B cell (primary cell): ENCODE measurements around the gene COMMD4. TPM values are rescaled to one million over a fixed set of nuclear protein-coding genes. Genes with fewer than 3 reads are reported as not detected.

Experiments used
- ATAC-seq: fragments of 200-7000 bp; cut with Tn5 transposase; one replicate; pipeline ENCODE4 v1.10.0; 2021; ENCODE audit warnings: low read depth, mild to moderate bottlenecking, moderate number of reproducible peaks, moderate library complexity
- CTCF ChIA-PET: fragments of 350-600 bp; sonication (Branson Sonifier 250); formaldehyde crosslinking; loops from one replicate; lab custom pipeline; 2021; ENCODE audit warnings: antibody characterized with exemption, inconsistent platforms; lab: Charles Lee
- POLR2A ChIA-PET: fragments of 350-600 bp; sonication (Branson Sonifier 250); formaldehyde crosslinking; loops from one replicate; lab custom pipeline; 2021; ENCODE audit warnings: antibody characterized with exemption; lab: Charles Lee
- DNase-seq: peaks from one replicate; pipeline ENCODE4 v3.0.0; 2013
- H2AFZ ChIP-seq: 2 replicates; pipeline ENCODE4 v1.6.1; 2012; ENCODE audit warnings: mild to moderate bottlenecking, low read depth, low read length; ENCODE audit not compliant: insufficient read depth, poor library complexity, severe bottlenecking
- H3K27ac ChIP-seq, 2 donors: 1 replicate in 1 of 2; 2 replicates in 1 of 2; pipeline ENCODE4 v1.5.1; 2012 to 2013; ENCODE audit warnings: low read length in 2 of 2, mild to moderate bottlenecking in 2 of 2, moderate library complexity in 1 of 2
- H3K27me3 ChIP-seq, 4 experiments: fragments of 200-600 bp in 1 of 4; sonication (generic) in 1 of 4; replicated peaks in 1 of 4; 1 replicate in 2 of 4; 2 replicates in 2 of 4; pipeline versions ENCODE4 v1.6.1 to v1.7.0; 2013 to 2016; ENCODE audit warnings: low read length in 3 of 4, mild to moderate bottlenecking in 2 of 4, mixed read lengths in 1 of 4, moderate library complexity in 1 of 4; ENCODE audit not compliant: insufficient read depth in 4 of 4, control insufficient read depth in 3 of 4; ENCODE audit errors: control extremely low read depth in 1 of 4
- H3K36me3 ChIP-seq, 2 experiments: replicated peaks in 1 of 2; 1 replicate in 1 of 2; 2 replicates in 1 of 2; pipeline versions ENCODE4 v1.6.1 to v1.7.1; 2013; ENCODE audit warnings: low read length in 1 of 2; ENCODE audit not compliant: insufficient read depth in 2 of 2, control insufficient read depth in 1 of 2; ENCODE audit errors: control extremely low read depth in 1 of 2, extremely low read depth in 1 of 2
- H3K4me1 ChIP-seq, 2 donors: fragments of 200-600 bp in 1 of 2; sonication (generic) in 1 of 2; 1 replicate in 1 of 2; 2 replicates in 1 of 2; pipeline versions ENCODE4 v1.5.1 to v1.6.1; 2013 to 2017; ENCODE audit warnings: low read length in 2 of 2; ENCODE audit not compliant: control insufficient read depth in 2 of 2, insufficient read depth in 2 of 2
- H3K4me2 ChIP-seq: replicated peaks from 2 replicates; pipeline ENCODE3; 2012; ENCODE audit warnings: mild to moderate bottlenecking, low read depth, low read length; ENCODE audit not compliant: poor library complexity, severe bottlenecking
- H3K4me3 ChIP-seq, 5 experiments: fragments of 200-600 bp in 1 of 5; sonication (generic) in 1 of 5; 1 replicate in 3 of 5; 2 replicates in 2 of 5; pipeline versions ENCODE4 v1.5.1 to v1.7.0; 2011 to 2016; ENCODE audit warnings: low read length in 4 of 5, mild to moderate bottlenecking in 4 of 5, low read depth in 2 of 5, control low read depth in 1 of 5, moderate library complexity in 1 of 5; ENCODE audit not compliant: insufficient read depth in 1 of 5; ENCODE audit errors: control extremely low read depth in 1 of 5, extremely low read depth in 1 of 5
- H3K79me2 ChIP-seq: fragments of 200-600 bp; sonication (generic); one replicate; pipeline ENCODE4 v1.6.0; 2016; ENCODE audit warnings: low read length; ENCODE audit not compliant: control insufficient read depth, insufficient read depth
- H3K9ac ChIP-seq: fragments of 200-600 bp; sonication (generic); 2 replicates; pipeline ENCODE4 v1.6.1; 2017; ENCODE audit warnings: mild to moderate bottlenecking, low read length, moderate library complexity
- H3K9me3 ChIP-seq, 3 donors: one replicate each; pipeline versions ENCODE4 v1.6.1 to v1.7.1; 2013; ENCODE audit warnings: low read length in 2 of 3; ENCODE audit not compliant: control insufficient read depth in 2 of 3, insufficient read depth in 1 of 3; ENCODE audit errors: control extremely low read depth in 1 of 3
- H4K20me1 ChIP-seq: 2 replicates; pipeline ENCODE4 v1.6.0; 2012; ENCODE audit warnings: mild to moderate bottlenecking, low read length; ENCODE audit not compliant: insufficient read depth, control insufficient read depth, poor library complexity, severe bottlenecking
- H3K27ac Mint-ChIP-seq: one replicate; pipeline ENCODE4 v1.8.0; 2021; ENCODE audit warnings: mixed read lengths
- H3K27me3 Mint-ChIP-seq: one replicate; pipeline ENCODE4 v1.8.0; 2021; ENCODE audit warnings: mixed read lengths
- H3K4me1 Mint-ChIP-seq: one replicate; pipeline ENCODE4 v1.8.0; 2021; ENCODE audit warnings: mixed read lengths
- H3K4me3 Mint-ChIP-seq: one replicate; pipeline ENCODE4 v1.8.0; 2021; ENCODE audit warnings: mixed read lengths
- H3K9me3 Mint-ChIP-seq: one replicate; pipeline ENCODE4 v1.8.0; 2022; ENCODE audit warnings: mixed read lengths; ENCODE audit not compliant: insufficient read depth
- EZH2 ChIP-seq: IDR thresholded peaks from 2 replicates; pipeline ENCODE4 v1.6.1; 2012; ENCODE audit warnings: borderline replicate concordance, low read depth, mild to moderate bottlenecking, moderate library complexity, low read length; ENCODE audit not compliant: insufficient read depth, poor library complexity, severe bottlenecking
- WGBS: methylation state at CpG from one replicate; pipeline ENCODE4 v1.1.5; 2013; ENCODE audit warnings: missing lambda C conversion rate; ENCODE audit not compliant: insufficient coverage; 5-methylcytosine and 5-hydroxymethylcytosine counted together
- intact Hi-C: fragments of 100-400 bp; cut with micrococcal nuclease; formaldehyde crosslinking; loops from one replicate; pipeline ENCODE4 v1.10.0; 2022
- polyA plus RNA-seq: library from polyadenylated mRNA; depleted of rRNA; stranded (reverse); fragments of >200 nt; gene quantifications from 2 replicates; pipeline ENCODE4 v1.2.3, GENCODE V29; 2012
- total RNA-seq, 2 donors: library from RNA; stranded (reverse); fragments of 120-200 nt in 1 of 2; gene quantifications; 1 replicate in 1 of 2; 2 replicates in 1 of 2; pipeline versions ENCODE4 v1.2.3 to v1.2.4, GENCODE V29; 2013 to 2022
- TF ChIP-seq, protein P1 (sequence below): fragments of 200-600 bp; IDR thresholded peaks from one replicate; pipeline ENCODE4 v1.8.0; 2022; ENCODE audit warnings: antibody characterized with exemption, mild to moderate bottlenecking

COMMD4 gene
- total and polyA plus RNA-seq, 2 donors (not counting 1 experiment from before 2014, with no cell fraction given): 57.9 to 63.5 TPM

DNA sequence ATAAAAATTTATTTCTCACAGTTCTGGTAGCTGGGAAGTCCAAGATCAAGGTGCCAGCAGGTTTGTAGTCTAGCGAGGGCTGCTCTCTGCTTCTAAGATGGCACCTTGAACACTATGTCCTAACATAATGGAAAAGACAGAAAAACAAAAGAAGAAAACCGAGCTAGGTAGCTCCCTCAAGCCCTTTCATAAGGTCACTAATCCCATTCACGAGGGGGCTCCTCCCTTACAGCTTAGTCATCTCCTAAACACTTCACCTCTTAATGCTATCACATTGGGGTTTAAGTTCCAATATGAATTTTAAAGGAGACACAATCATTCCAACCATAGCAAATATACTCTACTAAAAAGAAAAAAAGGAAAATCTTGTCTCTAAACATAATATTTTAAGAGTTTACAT lies 29.7 kb upstream of the COMMD4 start:
- POLR2A ChIA-PET: no interaction called here
- WGBS: 93% methylated on average over 2 of the region's 3 CpGs

DNA sequence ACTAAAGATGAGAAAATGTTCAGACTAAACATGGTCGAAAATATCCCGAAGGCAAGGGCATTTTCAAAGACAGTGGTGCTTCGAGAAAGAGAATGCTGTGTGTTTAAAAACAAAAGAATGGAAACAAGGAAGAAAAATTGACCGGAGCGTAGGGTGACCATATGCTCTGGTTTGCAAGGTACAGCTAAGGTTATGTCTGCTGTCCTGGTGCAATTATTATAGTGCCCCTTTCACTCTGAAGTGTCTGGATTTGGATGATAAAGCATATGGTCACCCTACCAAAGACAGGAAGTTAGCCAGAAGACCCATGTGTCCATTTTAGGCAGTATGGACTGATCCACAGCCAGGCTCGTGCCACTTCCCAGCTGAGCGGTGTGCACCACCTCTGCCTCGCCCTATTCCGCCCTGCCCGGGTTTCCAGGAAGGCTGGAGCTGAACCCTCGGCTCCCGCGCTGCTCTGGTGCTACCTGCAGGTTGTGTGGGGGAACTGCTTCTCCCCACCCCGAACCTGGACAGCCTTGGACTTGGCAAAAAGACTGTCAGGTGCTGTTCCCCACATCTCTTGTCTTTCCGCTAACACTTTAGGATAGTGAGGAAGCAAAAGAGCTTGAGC lies 28.0 kb upstream of the COMMD4 start:
- H3K27ac ChIP-seq: no peak overlapping the region
- ChIA-PET CTCF (interaction anchor here (0.8 to 2.2 kb wide), 3 partner anchors 265 to 537 kb away, joined by 3 to 12 read pairs (median 3); no protein-coding TSS in a partner anchor), POLR2A (interaction anchor here (0.7 kb wide), 1 partner anchor 1243 kb away, joined by 4 read pairs; no protein-coding TSS in a partner anchor)
- no peaks in the 10 kb centered on the region for H3K9me3 ChIP-seq
- Mint-ChIP-seq H3K27ac (no peak overlapping the region), H3K4me3 (no peak overlapping the region), H3K9me3 (no peaks in the 10 kb centered on the region), H3K4me1 (no peaks in the 10 kb centered on the region), H3K27me3 (peaks cover 53% of the 10 kb centered on the region)
- no peaks in the 10 kb centered on the region for H3K36me3 ChIP-seq
- ATAC-seq: no peak
- H3K4me2 ChIP-seq: no peak overlapping the region
- 38% methylated on average over 14 of the region's 15 CpGs for WGBS
- intact Hi-C loops: no loop called here
- H4K20me1 ChIP-seq: no peaks in the 10 kb centered on the region
- TF ChIP-seq EZH2: no peak
- TF ChIP-seq, protein P1, sequence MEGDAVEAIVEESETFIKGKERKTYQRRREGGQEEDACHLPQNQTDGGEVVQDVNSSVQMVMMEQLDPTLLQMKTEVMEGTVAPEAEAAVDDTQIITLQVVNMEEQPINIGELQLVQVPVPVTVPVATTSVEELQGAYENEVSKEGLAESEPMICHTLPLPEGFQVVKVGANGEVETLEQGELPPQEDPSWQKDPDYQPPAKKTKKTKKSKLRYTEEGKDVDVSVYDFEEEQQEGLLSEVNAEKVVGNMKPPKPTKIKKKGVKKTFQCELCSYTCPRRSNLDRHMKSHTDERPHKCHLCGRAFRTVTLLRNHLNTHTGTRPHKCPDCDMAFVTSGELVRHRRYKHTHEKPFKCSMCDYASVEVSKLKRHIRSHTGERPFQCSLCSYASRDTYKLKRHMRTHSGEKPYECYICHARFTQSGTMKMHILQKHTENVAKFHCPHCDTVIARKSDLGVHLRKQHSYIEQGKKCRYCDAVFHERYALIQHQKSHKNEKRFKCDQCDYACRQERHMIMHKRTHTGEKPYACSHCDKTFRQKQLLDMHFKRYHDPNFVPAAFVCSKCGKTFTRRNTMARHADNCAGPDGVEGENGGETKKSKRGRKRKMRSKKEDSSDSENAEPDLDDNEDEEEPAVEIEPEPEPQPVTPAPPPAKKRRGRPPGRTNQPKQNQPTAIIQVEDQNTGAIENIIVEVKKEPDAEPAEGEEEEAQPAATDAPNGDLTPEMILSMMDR: peak; percentile 36
- H3K9ac ChIP-seq: no peak overlapping the region
- no peaks in the 10 kb centered on the region for H3K4me1 ChIP-seq
- peak; percentile 27 for DNase-seq
- no peak overlapping the region for H2AFZ ChIP-seq
- no peak overlapping the region for H3K4me3 ChIP-seq
- H3K27me3 ChIP-seq: peaks cover 0 to 13% (median 4%) of the 10 kb centered on the region in 4 experiments
- no peaks in the 10 kb centered on the region for H3K79me2 ChIP-seq

More for the DNA sequence above, 29.7 kb upstream of the COMMD4 start:
- no peaks in the 10 kb centered on the region for H3K4me1 ChIP-seq
- H3K9me3 ChIP-seq: no peaks in the 10 kb centered on the region
- Mint-ChIP-seq H3K4me1 (no peaks in the 10 kb centered on the region), H3K9me3 (no peaks in the 10 kb centered on the region), H3K4me3 (no peak overlapping the region), H3K27ac (no peak overlapping the region), H3K27me3 (peaks cover 47% of the 10 kb centered on the region)
- H3K4me3 ChIP-seq: no peak overlapping the region
- no peak for DNase-seq
- H3K9ac ChIP-seq: no peak overlapping the region
- no peak overlapping the region for H3K4me2 ChIP-seq
- ATAC-seq: no peak
- H3K36me3 ChIP-seq: no peaks in the 10 kb centered on the region
- intact Hi-C loops: no loop called here
- TF ChIP-seq, protein P1: no peak
- TF ChIP-seq EZH2: no peak
- peaks cover 0 to 13% (median 4%) of the 10 kb centered on the region in 4 experiments for H3K27me3 ChIP-seq
- H3K79me2 ChIP-seq: no peaks in the 10 kb centered on the region
- CTCF ChIA-PET: interaction anchor here (1.1 kb wide), 1 partner anchor 62 kb away, joined by 3 read pairs; no protein-coding TSS in a partner anchor
- no peak overlapping the region for H2AFZ ChIP-seq
- H4K20me1 ChIP-seq: no peaks in the 10 kb centered on the region
- H3K27ac ChIP-seq: no peak overlapping the region
